Fibroblast of gingiva (primary cell): ENCODE data around the gene PDE9A.

ENCODE experiments used
- DNase-seq: peaks from one replicate; pipeline ENCODE4 v3.0.0-alpha.2; 2011; ENCODE audit warnings: low read depth

Gene PDE9A

GRCh38 chr21:42739061-42739931, 85.9 kb downstream of the PDE9A start:
- DNase-seq = peak; percentile 42

DNA sequence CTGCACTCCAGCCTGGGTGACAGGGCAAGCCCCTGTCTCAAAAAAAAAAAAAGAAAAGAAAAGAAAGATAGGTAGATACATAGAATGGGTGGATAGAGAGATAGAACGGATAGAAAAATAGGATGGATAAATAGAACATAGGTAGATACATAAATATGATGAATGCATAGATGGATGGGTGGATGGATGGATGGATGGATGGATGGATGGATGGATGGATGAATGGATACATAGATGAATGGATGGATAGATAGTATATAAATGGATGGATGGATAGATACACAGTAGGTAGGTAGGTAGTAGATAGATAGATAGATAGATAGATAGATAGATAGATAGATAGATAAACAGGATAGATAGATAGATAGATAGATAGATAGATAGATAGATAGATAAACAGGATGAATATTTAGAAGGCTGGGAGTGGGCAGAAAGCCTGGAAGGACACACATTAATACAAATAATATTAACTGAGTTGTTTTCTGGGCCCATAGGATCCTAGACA, 87.0 kb downstream of the PDE9A start:
- DNase-seq = no peak

DNA sequence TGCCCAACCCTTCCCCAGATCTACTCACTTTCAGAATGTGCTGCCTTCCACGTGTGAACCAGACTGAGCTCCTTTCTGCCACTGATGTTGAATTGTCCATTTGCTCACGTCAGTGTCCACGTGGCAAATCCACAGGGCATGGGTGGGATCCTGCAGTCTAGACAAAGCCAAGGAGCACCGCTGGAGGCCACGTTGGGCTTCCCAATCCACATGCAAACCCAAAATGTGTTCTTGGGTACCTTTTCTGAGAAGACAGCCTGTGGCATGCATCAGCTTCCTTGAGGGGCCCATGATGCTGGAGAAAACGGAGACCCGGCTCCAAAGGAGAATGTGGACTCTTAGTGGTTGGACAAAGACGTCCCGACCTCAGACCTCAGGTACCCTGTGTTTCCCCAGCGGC, 87.6 kb downstream of the PDE9A start:
- DNase-seq = no peak

- DNase-seq = no peak
Observed at GRCh38 chr21:42744520-42745445, 91.4 kb downstream of the PDE9A start.

GRCh38 chr21:42745511-42746239, 92.3 kb downstream of the PDE9A start:
- DNase-seq = no peak

- no peak for DNase-seq
Observed at GRCh38 chr21:42746240-42746592, 92.8 kb downstream of the PDE9A start.

GRCh38 chr21:42746593-42747275, 93.3 kb downstream of the PDE9A start:
- no peak for DNase-seq

- DNase-seq = no peak
Observed at GRCh38 chr21:42747276-42747701, 93.9 kb downstream of the PDE9A start.

GRCh38 chr21:42747746-42748351, 94.4 kb downstream of the PDE9A start:
- DNase-seq = no peak

DNA sequence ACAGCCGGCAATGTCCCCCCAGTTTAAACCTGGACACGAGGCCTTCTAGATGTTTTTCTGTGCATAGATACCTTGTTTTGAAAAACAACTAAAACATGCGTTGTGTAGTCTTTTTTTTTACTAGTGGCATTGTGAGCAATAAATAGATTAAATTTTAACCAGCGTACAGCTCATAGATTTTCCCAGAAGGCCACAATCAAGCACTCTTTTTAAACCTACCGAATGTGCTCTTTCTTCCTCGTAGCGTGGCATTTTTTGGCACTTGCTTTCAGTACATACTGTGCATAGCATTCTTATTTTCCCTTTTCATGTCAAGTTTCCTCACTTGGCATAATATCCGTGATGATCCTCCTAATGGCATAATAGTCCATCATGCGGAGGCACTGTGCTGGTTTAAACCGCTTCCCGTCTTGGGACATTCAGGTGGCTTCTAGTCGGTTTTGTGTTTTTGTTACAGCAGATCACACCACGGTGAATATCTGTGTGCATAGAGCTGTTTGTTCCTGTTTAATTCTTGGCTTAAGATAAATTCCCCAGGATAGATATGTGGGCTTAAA, 95.3 kb downstream of the PDE9A start:
- DNase-seq = no peak

- no peak for DNase-seq
Observed at GRCh38 chr21:42750737-42751530, 97.5 kb downstream of the PDE9A start.

GRCh38 chr21:42751866-42752265, 98.4 kb downstream of the PDE9A start:
- no peak for DNase-seq

DNA sequence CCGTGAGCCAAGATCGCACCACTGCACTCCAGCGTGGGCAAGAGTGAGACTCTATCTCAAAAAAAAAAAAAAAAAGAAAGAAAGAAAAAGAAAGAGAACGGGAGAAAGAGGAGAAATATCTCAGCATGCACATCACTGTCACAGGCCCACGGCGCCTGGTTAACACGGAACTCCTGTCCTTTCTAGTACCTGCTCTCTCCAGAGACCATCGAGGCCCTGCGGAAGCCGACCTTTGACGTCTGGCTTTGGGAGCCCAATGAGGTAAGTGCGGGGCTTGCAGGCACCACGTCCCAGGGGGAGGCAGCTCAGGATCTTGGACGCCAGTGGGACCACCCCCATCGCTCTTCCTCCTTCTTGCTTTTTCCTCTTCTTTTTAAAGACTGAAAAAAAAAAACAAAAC, 100.4 kb downstream of the PDE9A start:
- DNase-seq = no peak

DNA sequence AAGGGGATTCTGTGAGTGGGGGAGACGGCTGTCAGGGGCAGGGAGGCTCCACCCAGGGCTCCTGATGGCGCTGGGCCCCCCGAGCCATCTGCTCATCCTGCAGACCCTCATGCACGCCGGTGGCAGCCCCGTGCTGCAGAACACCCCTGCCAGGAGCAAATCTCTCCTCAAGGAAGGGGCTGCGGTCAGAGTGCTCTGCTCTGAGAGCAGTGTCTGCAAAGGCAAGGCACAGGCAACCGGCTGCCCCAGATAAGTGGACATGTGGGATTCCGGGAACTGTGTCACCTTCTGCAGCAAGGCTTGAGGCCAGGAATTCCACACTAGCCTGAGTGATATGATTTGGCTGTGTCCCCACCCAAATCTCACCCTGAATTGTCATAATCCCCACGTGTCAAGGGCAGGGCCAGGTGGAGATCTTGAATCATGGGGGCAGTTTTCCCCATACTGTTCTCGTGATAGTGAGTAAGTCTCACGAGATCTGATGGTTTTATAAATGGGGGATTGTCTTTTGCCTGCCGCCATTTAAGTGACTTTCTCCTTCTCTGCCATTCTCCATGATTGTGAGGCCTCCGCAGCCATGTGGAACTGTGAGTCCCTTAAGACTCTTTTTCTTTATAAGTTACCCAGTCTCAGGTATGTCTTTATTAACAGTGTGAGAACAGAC, 101.0 kb downstream of the PDE9A start:
- DNase-seq = no peak

GRCh38 chr21:42755031-42755665, 101.7 kb downstream of the PDE9A start:
- DNase-seq = no peak

DNA sequence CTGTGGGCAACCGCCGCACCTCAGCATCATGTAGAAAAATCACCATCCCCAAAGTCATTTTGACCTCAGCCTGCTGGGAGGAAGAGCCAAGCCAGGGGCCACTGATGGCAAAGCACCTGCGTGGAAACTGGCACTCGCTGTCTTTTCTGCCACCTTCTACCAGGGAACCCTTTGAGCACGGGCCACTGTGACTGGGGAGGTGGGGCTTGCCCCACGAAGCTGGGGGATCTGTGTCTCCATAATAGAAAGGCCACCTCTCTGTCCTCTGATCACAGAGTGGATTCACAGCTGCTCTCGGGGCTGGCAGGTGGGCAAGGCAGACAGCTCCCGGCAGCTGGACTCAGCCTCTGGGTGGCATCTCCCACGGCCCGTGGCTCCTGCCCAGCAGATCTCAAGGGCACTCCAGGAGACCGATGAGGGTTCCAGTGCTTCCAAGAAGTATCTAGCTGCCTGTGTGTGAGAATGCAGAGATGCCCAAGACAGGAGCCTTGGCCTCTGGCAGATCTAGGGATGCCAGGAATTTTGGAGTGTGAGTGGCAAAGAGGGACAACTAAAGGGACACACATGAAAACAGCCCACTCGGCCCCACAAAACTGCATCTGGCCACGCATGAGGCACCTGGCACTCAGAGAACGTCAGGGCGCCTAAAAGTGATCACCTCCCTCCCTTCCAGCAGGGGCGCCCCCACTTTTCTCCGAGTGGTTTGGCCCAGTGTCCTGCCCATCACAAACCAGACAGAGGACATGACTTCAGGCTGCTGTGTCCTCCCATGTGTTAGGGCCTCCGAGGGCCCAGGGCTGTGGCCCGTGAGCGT, 102.6 kb downstream of the PDE9A start:
- no peak for DNase-seq

GRCh38 chr21:42756580-42757250, 103.3 kb downstream of the PDE9A start:
- no peak for DNase-seq
